Mesenteric fat pad (tissue), 1 donor: ENCODE data around the gene MAN2B1. TPM values are rescaled to one million over a fixed set of nuclear protein-coding genes. Genes with fewer than 3 reads are reported as not detected.
"Not testable (repeated sequence)": the region's sequence is repeated elsewhere in the genome, so short reads cannot be mapped to it uniquely, and the experiment has no call there.

Experiments used
- DNase-seq: peaks from one replicate; pipeline ENCODE4 v3.0.0-alpha.2; 2020; ENCODE audit warnings: low spot score
- long read RNA-seq: library from polyadenylated mRNA; unstranded; transcript quantifications from one replicate; pipeline ENCODE4 v2.0.0, GENCODE V29; 2020
- total RNA-seq: library from RNA; stranded (reverse); fragmentation: NEBNext Ultra II Directional; extraction: Animal tissue kit (Norgen Biotek cat#: 25700); gene quantifications from one replicate; pipeline ENCODE4 v1.2.1, GENCODE V29; 2021
- donor health status: DM: yes; HTN: yes; CAD: no.

MAN2B1 gene
- 106 TPM for total RNA-seq
- long read RNA-seq, transcript MAN2B1-203 (24 exons, 3,184 nt) = major isoform, 101 of 178 reads
- long read RNA-seq, partial matches to known transcripts = 50 of 178 reads
- long read RNA-seq, other reads (novel, unspliced or antisense) = 27 of 178 reads

DNA sequence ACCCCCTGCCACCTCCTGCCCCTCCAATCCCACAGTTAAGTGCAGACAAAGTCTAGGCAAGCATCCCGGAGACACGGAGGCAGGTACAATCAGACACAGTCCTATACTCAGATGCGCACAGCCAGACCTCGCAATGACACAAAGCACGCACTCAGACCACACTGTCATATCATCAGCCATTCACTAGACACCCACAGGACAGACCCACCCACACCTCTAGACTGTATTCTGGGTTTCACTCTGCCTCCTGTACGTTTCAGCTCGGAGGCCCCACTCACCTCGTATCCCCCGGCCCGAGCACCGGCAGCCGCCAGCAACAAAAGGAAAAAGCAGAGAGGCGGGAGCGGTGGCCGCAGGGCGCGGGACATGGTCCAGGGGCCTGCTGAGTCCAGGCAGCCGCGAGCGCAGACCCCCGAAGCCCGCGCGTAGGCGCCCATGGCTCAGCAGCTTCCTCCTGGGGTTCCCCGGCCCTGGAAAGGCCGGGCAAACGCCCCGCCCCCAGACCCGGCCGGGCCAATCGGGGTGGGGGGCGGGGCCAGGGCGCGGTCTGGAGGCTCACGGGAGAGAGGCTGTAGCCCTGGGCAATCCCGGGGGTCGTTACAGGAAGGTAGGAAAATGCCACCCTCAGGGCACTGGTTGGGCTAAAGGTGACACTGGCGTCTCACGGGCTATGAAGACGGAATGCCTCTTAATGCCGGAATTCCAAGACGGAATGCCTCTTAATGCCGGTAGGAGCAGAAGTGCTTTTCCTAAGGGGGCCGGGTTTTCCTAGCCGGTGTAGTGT lies at the start of gene MAN2B1, which contains the start of gene WDR83:
Gene MAN2B1, minus strand, starts transcription at position 478 of the 784 bp plus-strand sequence. Its CDS starts 41 bp downstream, at position 437.
Gene WDR83, plus strand, starts transcription at position 543 of the 784 bp plus-strand sequence. CDS start 2,984 bp downstream, outside the sequence.
- DNase-seq = peak; percentile 93

- no peak for DNase-seq
Measured at GRCh38 chr19:12715929-12716328, 49.4 kb upstream of the MAN2B1 start.

- no peak for DNase-seq
Measured at GRCh38 chr19:12715102-12715501, 48.6 kb upstream of the MAN2B1 start.

- not testable (repeated sequence) for DNase-seq
Measured at GRCh38 chr19:12713304-12713703, 46.8 kb upstream of the MAN2B1 start.

DNA sequence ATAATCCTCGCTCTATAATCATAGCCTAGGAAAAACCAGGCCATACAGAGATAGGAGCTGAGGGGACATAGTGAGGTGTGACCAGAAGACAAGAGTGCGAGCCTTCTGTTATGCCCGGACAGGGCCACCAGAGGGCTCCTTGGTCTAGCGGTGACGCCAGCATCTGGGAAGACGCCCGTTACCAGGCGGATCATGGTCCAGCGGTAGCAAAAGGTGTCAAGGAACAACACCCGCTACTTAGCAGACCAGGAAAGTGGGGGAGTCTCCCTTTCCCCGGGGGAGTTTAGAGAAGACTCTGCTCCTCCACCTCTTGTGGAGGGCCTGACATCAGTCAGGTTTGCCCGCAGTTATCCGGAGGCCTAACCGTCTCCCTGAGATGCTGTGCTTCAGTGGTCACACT lies 45.5 kb upstream of the MAN2B1 start:
- DNase-seq = not testable (repeated sequence)

DNA sequence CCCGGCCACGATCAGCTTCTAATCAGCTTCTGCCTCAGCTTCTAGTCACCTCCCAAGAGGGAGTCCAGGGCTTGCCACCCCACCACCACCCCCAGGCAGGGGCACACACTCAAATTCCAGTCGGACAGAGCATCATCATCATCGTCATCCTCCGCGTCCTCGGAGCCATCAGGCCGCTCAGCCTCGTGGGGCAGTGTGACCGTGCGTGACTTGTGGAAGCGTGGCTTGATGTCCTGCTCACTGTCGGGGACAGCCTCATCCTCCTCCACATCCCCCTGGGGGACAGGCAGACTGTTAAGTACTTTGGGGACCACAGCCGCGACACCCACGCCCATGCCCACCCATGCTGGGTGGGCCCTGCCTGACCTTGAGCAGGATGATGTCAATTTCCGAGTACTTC lies 44.6 kb upstream of the MAN2B1 start:
- no peak for DNase-seq

DNA sequence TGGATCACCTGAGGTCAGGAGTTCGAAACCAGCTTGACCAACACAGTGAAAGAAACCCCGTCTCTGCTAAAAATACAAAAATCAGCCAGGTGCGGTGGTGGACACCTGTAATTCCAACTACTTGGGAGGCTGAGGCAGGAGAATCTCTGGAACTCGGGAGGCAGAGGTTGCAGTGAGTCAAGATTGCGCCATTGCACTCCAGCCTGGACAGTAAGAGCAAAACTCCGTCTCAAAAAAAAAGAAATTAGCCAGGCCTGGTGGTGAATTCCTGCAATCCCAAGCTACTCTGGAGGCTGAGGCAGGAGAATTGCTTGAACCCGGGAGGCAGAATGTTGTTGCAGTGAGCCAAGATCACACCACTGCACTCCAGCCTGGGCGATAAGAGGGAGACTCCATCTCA lies 42.1 kb upstream of the MAN2B1 start:
- DNase-seq = no peak

GRCh38 chr19:12706332-12706718 lies 39.8 kb upstream of the MAN2B1 start:
- no peak for DNase-seq

GRCh38 chr19:12705654-12706331 lies 39.3 kb upstream of the MAN2B1 start:
- no peak for DNase-seq

DNA sequence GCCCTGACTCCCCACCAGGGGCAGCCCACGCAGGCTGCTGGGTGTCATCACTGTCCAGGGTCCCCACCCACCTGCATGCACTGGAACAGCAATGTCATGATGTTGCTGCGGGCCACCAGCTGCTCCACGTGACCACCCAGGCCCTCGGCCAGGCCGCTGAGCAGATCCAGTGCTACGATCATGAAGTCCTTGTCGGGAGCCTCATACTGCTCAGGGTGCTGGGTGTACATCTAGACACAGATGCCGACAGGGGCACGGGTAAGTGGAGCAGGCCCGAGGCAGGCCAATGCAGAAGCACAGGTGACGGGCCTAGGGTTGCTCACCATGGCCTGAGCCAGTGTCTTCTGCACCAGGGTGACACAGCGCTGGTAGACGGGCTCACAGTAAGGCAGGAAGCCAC lies 38.6 kb upstream of the MAN2B1 start:
- DNase-seq = no peak

- no peak for DNase-seq
Measured at GRCh38 chr19:12703046-12703445, 36.5 kb upstream of the MAN2B1 start.

GRCh38 chr19:12701596-12702282 lies 35.2 kb upstream of the MAN2B1 start:
- no peak for DNase-seq

DNA sequence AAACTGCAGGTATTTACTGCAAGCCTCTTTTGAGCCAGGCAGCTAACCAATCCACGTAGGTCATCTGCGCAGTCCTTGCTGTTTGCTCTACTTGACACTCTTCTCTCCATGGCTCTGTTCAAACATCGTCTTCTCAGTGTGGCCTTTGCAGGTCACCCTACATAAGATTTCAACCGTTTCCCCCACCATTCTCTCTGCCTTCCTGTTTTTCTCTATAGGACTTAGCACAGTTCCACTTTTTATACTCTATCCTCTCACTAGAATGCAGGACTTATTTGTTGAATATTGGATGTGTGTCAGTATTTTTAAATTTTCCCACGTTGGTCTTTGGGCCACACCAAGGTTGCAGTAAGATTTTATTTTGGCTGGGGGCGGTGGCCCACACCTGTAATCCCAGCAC lies 31.6 kb upstream of the MAN2B1 start:
- DNase-seq = no peak

- DNase-seq = not testable (repeated sequence)
Measured at GRCh38 chr19:12697425-12697824, 30.9 kb upstream of the MAN2B1 start.

GRCh38 chr19:12696366-12697335 lies 30.1 kb upstream of the MAN2B1 start, which contains the start of gene FBXW9:
TSS of gene FBXW9 (minus strand) at chr19:12696631. CDS start at chr19:12696581, 50 bp downstream.
- peak; percentile 98 for DNase-seq

DNA sequence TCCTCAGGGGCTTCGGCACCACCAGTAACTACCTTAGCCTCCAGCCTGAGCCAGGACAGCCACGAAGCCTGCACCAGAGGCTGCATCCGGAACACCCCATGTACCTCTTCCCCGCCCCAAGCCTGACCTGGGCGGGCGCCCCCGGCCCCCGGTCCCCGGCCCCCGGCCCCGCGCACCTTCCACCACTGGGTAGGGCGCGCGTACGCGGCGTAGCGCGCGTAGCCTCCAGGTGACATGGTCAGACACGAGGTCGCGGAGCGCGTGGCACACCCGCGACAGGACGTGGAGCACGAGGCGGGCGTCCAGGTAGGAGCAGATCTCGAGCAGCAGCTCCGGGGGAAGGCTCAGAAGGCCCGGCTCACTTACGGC lies 29.4 kb upstream of the MAN2B1 start:
- no peak for DNase-seq

DNA sequence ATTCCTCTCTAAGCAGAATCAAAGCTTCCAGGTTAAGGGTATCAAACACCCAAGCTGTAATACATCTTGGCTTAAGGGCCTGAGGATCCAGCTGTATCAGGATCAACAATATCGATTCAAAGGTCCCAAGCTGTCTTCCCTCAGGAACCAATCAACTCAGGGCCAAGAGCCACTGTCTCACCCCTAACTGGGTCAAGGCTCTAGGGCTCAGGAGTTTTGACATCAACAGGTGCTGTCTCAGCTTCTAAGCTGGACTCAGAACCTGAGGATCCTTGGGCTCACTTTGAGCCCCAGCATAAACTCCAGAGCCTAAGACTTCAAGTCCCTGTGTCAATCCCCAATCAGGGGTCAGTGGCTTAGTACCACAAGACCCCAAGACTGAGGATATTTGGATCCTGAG lies 29.0 kb upstream of the MAN2B1 start:
- no peak for DNase-seq

GRCh38 chr19:12695096-12695495 lies 28.6 kb upstream of the MAN2B1 start:
- DNase-seq = no peak

- no peak for DNase-seq
Measured at GRCh38 chr19:12694641-12695040, 28.1 kb upstream of the MAN2B1 start.

DNA sequence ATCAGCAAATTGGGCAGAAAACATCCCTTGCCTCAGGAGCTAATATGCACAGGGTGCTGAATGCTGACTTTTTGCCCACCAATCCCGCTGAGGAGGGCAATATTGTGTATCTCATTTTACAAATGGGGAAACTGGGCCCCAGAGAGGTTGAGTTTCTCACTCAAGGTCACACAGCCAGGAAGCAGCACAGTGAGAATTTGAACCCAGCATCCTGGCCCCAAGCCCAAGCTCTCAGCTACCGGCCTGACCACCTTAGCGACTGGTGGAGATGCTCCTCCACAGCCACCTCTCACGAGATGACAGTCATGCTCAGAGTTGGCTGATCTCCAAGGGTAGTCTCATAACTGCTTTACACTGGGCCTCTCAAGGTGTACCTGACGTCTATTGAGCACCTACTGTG lies 26.4 kb upstream of the MAN2B1 start:
- DNase-seq = no peak
